SH-SY5Y (cell line): Measurements from ENCODE around the gene POLR2F.

Experiments used
- GATA2 ChIP-seq: IDR thresholded peaks from 2 replicates; pipeline ENCODE4 v1.6.1; 2011; ENCODE audit warnings: mild to moderate bottlenecking, low read depth, low read length
- GATA3 ChIP-seq: IDR thresholded peaks from 2 replicates; pipeline ENCODE4 v1.6.1; 2011; ENCODE audit warnings: low read depth, mild to moderate bottlenecking, low read length, moderate library complexity

GRCh38 chr22:37982938-37983859 is 29.7 kb downstream of the POLR2F start:
- TF ChIP-seq GATA2 (no peak), GATA3 (no peak)
